GM23338 (cell line): Measurements from ENCODE around the gene FGD4. TPM values are rescaled to one million over a fixed set of nuclear protein-coding genes. Genes with fewer than 3 reads are reported as not detected.

Experiments used
- ATAC-seq: fragments of 200-7000 bp; cut with Tn5 transposase; 3 replicates; pipeline ENCODE4 v1.9.1; 2020
- DNase-seq: peaks from one replicate; pipeline ENCODE4 v3.0.0-alpha.2; 2015; ENCODE audit warnings: low spot score
- H2AFZ ChIP-seq: fragments of 200-600 bp; sonication (generic); 2 replicates; pipeline ENCODE4 v1.8.0; 2016; ENCODE audit warnings: antibody characterized with exemption, mild to moderate bottlenecking, moderate library complexity
- H3F3A ChIP-seq: fragments of 200-600 bp; sonication (generic); replicated peaks from 2 replicates; pipeline ENCODE4 v1.8.0; 2017; ENCODE audit warnings: antibody characterized with exemption, mixed run types, low read depth
- H3K27ac ChIP-seq: fragments of 200-600 bp; sonication (generic); 2 replicates; pipeline ENCODE4 v1.6.1; 2016; ENCODE audit warnings: low read depth
- H3K27me3 ChIP-seq: fragments of 200-600 bp; sonication (generic); 2 replicates; pipeline ENCODE4 v1.8.0; 2016; ENCODE audit warnings: mild to moderate bottlenecking, mixed run types, moderate library complexity; ENCODE audit not compliant: insufficient read depth
- H3K36me3 ChIP-seq: fragments of 200-600 bp; sonication (generic); 2 replicates; pipeline ENCODE4 v1.8.0; 2016; ENCODE audit warnings: mild to moderate bottlenecking; ENCODE audit not compliant: insufficient read depth
- H3K4me1 ChIP-seq: fragments of 200-600 bp; sonication (generic); 2 replicates; pipeline ENCODE4 v1.8.0; 2016; ENCODE audit warnings: mild to moderate bottlenecking, moderate library complexity; ENCODE audit not compliant: insufficient read depth
- H3K4me2 ChIP-seq: fragments of 200-600 bp; sonication (generic); 2 replicates; pipeline ENCODE4 v1.7.1; 2017; ENCODE audit warnings: mixed run types
- H3K4me3 ChIP-seq: fragments of 200-600 bp; sonication (generic); 2 replicates; pipeline ENCODE4 v1.6.1; 2016; ENCODE audit warnings: mixed run types
- H3K79me2 ChIP-seq: fragments of 200-600 bp; sonication (generic); replicated peaks from 2 replicates; pipeline ENCODE4 v1.8.0; 2017; ENCODE audit warnings: mild to moderate bottlenecking; ENCODE audit not compliant: insufficient read depth
- H3K9me2 ChIP-seq: fragments of 200-600 bp; sonication (generic); 2 replicates; pipeline ENCODE4 v1.8.0; 2017; ENCODE audit not compliant: insufficient read depth
- H4K20me1 ChIP-seq: fragments of 200-600 bp; sonication (generic); replicated peaks from 2 replicates; pipeline ENCODE4 v1.8.0; 2017; ENCODE audit warnings: mild to moderate bottlenecking; ENCODE audit not compliant: insufficient read depth
- H3K27ac Mint-ChIP-seq: 2 replicates; pipeline ENCODE4 v1.8.0; 2020; ENCODE audit warnings: inconsistent platforms, mild to moderate bottlenecking, moderate library complexity, mixed read lengths
- H3K27me3 Mint-ChIP-seq: 3 replicates; pipeline ENCODE4 v1.8.0; 2022; ENCODE audit warnings: low read depth, mild to moderate bottlenecking, moderate library complexity, mixed read lengths, inconsistent platforms; ENCODE audit not compliant: insufficient read depth, poor library complexity
- H3K36me3 Mint-ChIP-seq: 3 replicates; pipeline ENCODE4 v1.8.0; 2021; ENCODE audit warnings: low read depth, mild to moderate bottlenecking, inconsistent platforms, moderate library complexity, mixed read lengths
- H3K4me1 Mint-ChIP-seq: 3 replicates; pipeline ENCODE4 v1.8.0; 2020; ENCODE audit warnings: mild to moderate bottlenecking, inconsistent platforms, mixed read lengths
- H3K4me3 Mint-ChIP-seq: 3 replicates; pipeline ENCODE4 v1.8.0; 2021; ENCODE audit warnings: moderate library complexity, mild to moderate bottlenecking, inconsistent platforms, mixed read lengths
- H3K9me3 Mint-ChIP-seq: 3 replicates; pipeline ENCODE4 v1.8.0; 2020; ENCODE audit warnings: moderate library complexity, mild to moderate bottlenecking, inconsistent platforms, mixed read lengths
- CREB1 ChIP-seq: fragments of 250-450 bp; sonication (Bioruptor Pico); IDR thresholded peaks from 2 replicates; pipeline ENCODE4 v1.5.0; 2020; ENCODE audit warnings: low read depth, mild to moderate bottlenecking, moderate library complexity
- CTCF ChIP-seq, 2 experiments: fragments of 200-600 bp in 1 of 2; sonication (generic) in 1 of 2; conservative IDR thresholded peaks; 2 replicates each; pipeline versions ENCODE4 v1.5.1 to v1.6.1; 2016 to 2017; ENCODE audit warnings: antibody characterized with exemption in 2 of 2, low read depth in 2 of 2, mild to moderate bottlenecking in 2 of 2, moderate library complexity in 1 of 2
- ETS1 ChIP-seq: IDR thresholded peaks from 2 replicates; pipeline ENCODE4 v1.6.1; 2016; ENCODE audit warnings: antibody characterized with exemption
- EZH2 ChIP-seq: fragments of 200-600 bp; sonication (generic); IDR thresholded peaks from one replicate; pipeline ENCODE4 v1.8.0; 2017; ENCODE audit warnings: antibody characterized with exemption, mild to moderate bottlenecking, low read depth; ENCODE audit not compliant: unreplicated experiment
- EZH2phosphoT487 ChIP-seq: fragments of 200-600 bp; sonication (generic); IDR thresholded peaks from one replicate; pipeline ENCODE4 v1.8.1; 2018; ENCODE audit warnings: antibody characterized with exemption; ENCODE audit not compliant: unreplicated experiment
- JUNB ChIP-seq: IDR thresholded peaks from one replicate; pipeline ENCODE4 v1.6.1; 2016; ENCODE audit warnings: antibody characterized with exemption; ENCODE audit not compliant: unreplicated experiment
- NANOG ChIP-seq: IDR thresholded peaks from 2 replicates; pipeline ENCODE4 v1.6.1; 2016; ENCODE audit warnings: antibody characterized with exemption, borderline replicate concordance
- POLR2AphosphoS5 ChIP-seq: IDR thresholded peaks from 2 replicates; pipeline ENCODE4 v1.6.1; 2016; ENCODE audit warnings: antibody characterized with exemption, low read depth
- REST ChIP-seq: IDR thresholded peaks from one replicate; pipeline ENCODE4 v1.6.1; 2018; ENCODE audit warnings: antibody characterized with exemption; ENCODE audit not compliant: unreplicated experiment
- STAT1 ChIP-seq: IDR thresholded peaks from one replicate; pipeline ENCODE4 v1.6.1; 2016; ENCODE audit warnings: antibody characterized with exemption; ENCODE audit not compliant: unreplicated experiment
- ZNF114 ChIP-seq: fragments of 250-450 bp; sonication (Bioruptor Pico); IDR thresholded peaks from 2 replicates; pipeline ENCODE4 v1.5.0; 2020; ENCODE audit warnings: mild to moderate bottlenecking, moderate library complexity
- ZNF331 ChIP-seq: fragments of 250-450 bp; sonication (Bioruptor Pico); IDR thresholded peaks from 2 replicates; pipeline ENCODE4 v1.5.0; 2020; ENCODE audit warnings: low read depth, mild to moderate bottlenecking, moderate library complexity
- polyA plus RNA-seq: library from polyadenylated mRNA; unstranded; fragments of >200 nt; fragmentation: Nextera tagmentation; extraction: Ambion mirVana; gene quantifications from 2 replicates; pipeline ENCODE4 v1.2.1, GENCODE V29; 2016
- total RNA-seq: library from RNA; depleted of rRNA; stranded (reverse); fragments of >200 nt; shearing (Covaris generic); gene quantifications from 2 replicates; pipeline ENCODE4 v1.2.3, GENCODE V29; 2014
- TF ChIP-seq, protein P1 (sequence below): fragments of 250-450 bp; sonication (Bioruptor Pico); IDR thresholded peaks from 2 replicates; pipeline ENCODE4 v1.5.0; 2020; ENCODE audit warnings: mild to moderate bottlenecking, moderate library complexity

Gene FGD4
- total and polyA plus RNA-seq, 2 experiments from 2014 or later, result 24.3 to 54.3 TPM

DNA sequence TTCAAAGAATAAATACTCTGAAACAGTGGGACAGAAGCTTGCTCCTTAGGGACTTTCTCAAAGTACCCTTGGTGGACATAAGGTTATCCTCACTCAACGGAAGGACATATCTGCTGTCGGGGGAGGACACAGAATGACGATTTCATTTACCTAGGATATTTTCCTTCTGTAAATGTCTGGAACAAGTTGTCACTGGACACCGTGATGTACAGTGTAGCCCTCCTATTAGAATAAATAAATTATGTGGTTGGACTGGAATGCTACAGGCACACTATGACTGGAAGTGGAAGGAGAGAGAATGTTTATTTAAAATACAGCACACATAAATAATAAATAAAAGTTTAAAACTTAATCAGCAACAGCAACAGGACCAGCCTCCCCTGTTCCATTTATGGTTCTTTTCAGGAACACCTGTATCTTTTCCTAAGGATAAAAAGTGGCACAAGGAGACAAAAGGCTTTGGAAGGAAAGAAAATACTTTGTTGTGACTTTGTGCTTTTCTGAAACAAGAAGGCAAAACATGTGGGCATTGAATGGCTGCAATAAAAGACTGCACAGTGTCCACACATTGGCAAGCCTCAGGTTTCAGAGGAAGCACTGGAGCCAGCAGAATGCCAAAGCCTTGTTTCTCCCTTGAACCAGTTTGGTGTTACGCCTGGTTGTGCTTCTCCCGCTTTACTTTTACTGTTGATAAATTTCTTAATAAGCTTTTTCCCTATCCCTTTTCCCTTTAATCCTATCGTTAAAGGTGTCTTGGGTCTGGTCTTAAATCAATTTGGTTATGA lies 36.8 kb downstream of the FGD4 start:
- Mint-ChIP-seq H3K9me3 (no peaks in the 10 kb centered on the region), H3K4me1 (peaks cover 56% of the 10 kb centered on the region), H3K36me3 (peaks cover 6% of the 10 kb centered on the region; the same call in 1 of the 3 replicates), H3K27ac (no peak overlapping the region; the same call in 1 of the 2 replicates), H3K27me3 (no peaks in the 10 kb centered on the region), H3K4me3 (no peak overlapping the region)
- Histone ChIP-seq H3K4me1 (peaks cover 47% of the 10 kb centered on the region), H2AFZ (no peak overlapping the region), H3K79me2 (peaks cover 100% of the 10 kb centered on the region), H3K36me3 (no peaks in the 10 kb centered on the region), H3F3A (peaks cover 4% of the 10 kb centered on the region; the same call in 1 of the 2 replicates), H3K9me2 (no peaks in the 10 kb centered on the region), H3K4me3 (no peak overlapping the region), H4K20me1 (peaks cover 21% of the 10 kb centered on the region), H3K27me3 (no peaks in the 10 kb centered on the region), H3K27ac (peak overlapping the region; percentile 28; the same call in 1 of the 2 replicates), H3K4me2 (no peak overlapping the region)
- DNase-seq (no peak), ATAC-seq (no peak)
- TF ChIP-seq ZNF114 (CRISPR knock-in tag), result no peak
- TF ChIP-seq, protein P1, sequence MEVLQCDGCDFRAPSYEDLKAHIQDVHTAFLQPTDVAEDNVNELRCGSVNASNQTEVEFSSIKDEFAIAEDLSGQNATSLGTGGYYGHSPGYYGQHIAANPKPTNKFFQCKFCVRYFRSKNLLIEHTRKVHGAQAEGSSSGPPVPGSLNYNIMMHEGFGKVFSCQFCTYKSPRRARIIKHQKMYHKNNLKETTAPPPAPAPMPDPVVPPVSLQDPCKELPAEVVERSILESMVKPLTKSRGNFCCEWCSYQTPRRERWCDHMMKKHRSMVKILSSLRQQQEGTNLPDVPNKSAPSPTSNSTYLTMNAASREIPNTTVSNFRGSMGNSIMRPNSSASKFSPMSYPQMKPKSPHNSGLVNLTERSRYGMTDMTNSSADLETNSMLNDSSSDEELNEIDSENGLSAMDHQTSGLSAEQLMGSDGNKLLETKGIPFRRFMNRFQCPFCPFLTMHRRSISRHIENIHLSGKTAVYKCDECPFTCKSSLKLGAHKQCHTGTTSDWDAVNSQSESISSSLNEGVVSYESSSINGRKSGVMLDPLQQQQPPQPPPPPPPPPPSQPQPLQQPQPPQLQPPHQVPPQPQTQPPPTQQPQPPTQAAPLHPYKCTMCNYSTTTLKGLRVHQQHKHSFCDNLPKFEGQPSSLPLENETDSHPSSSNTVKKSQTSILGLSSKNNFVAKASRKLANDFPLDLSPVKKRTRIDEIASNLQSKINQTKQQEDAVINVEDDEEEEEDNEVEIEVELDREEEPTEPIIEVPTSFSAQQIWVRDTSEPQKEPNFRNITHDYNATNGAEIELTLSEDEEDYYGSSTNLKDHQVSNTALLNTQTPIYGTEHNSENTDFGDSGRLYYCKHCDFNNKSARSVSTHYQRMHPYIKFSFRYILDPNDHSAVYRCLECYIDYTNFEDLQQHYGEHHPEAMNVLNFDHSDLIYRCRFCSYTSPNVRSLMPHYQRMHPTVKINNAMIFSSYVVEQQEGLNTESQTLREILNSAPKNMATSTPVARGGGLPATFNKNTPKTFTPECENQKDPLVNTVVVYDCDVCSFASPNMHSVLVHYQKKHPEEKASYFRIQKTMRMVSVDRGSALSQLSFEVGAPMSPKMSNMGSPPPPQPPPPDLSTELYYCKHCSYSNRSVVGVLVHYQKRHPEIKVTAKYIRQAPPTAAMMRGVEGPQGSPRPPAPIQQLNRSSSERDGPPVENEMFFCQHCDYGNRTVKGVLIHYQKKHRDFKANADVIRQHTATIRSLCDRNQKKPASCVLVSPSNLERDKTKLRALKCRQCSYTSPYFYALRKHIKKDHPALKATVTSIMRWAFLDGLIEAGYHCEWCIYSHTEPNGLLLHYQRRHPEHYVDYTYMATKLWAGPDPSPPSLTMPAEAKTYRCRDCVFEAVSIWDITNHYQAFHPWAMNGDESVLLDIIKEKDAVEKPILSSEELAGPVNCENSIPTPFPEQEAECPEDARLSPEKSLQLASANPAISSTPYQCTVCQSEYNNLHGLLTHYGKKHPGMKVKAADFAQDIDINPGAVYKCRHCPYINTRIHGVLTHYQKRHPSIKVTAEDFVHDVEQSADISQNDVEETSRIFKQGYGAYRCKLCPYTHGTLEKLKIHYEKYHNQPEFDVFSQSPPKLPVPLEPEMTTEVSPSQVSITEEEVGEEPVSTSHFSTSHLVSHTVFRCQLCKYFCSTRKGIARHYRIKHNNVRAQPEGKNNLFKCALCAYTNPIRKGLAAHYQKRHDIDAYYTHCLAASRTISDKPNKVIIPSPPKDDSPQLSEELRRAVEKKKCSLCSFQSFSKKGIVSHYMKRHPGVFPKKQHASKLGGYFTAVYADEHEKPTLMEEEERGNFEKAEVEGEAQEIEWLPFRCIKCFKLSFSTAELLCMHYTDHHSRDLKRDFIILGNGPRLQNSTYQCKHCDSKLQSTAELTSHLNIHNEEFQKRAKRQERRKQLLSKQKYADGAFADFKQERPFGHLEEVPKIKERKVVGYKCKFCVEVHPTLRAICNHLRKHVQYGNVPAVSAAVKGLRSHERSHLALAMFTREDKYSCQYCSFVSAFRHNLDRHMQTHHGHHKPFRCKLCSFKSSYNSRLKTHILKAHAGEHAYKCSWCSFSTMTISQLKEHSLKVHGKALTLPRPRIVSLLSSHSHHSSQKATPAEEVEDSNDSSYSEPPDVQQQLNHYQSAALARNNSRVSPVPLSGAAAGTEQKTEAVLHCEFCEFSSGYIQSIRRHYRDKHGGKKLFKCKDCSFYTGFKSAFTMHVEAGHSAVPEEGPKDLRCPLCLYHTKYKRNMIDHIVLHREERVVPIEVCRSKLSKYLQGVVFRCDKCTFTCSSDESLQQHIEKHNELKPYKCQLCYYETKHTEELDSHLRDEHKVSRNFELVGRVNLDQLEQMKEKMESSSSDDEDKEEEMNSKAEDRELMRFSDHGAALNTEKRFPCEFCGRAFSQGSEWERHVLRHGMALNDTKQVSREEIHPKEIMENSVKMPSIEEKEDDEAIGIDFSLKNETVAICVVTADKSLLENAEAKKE, result no peak
- no peak for TF ChIP-seq JUNB
- no peak for TF ChIP-seq ZNF331
- TF ChIP-seq CREB1 (CRISPR knock-in tag), result no peak
- TF ChIP-seq ETS1, result no peak
- no peak for TF ChIP-seq STAT1
- no peak for TF ChIP-seq NANOG
- no peak for TF ChIP-seq EZH2phosphoT487
- TF ChIP-seq CTCF (conservative IDR thresholded peaks at IDR 0.05; ENCODE audit: low read depth in 2 of 2), result no peak
- no peak for TF ChIP-seq POLR2AphosphoS5
- no peak for TF ChIP-seq EZH2
- TF ChIP-seq REST, result no peak
